HEK293 (cell line): ENCODE measurements around the gene ASCL5.

ENCODE experiments used
- ATF2 ChIP-seq: fragments of 450-650 bp; formaldehyde crosslinking; IDR thresholded peaks from 2 replicates; pipeline ENCODE4 v1.5.1; 2016; ENCODE audit warnings: missing biosample characterization, missing genetic modification characterization, low read depth
- GLIS1 ChIP-seq: fragments of 450-650 bp; formaldehyde crosslinking; IDR thresholded peaks from 2 replicates; pipeline ENCODE4 v1.5.1; 2016; ENCODE audit warnings: missing biosample characterization, missing genetic modification characterization
- GLIS2 ChIP-seq: fragments of 450-650 bp; formaldehyde crosslinking; IDR thresholded peaks from 2 replicates; pipeline ENCODE4 v1.5.1; 2016; ENCODE audit warnings: missing biosample characterization, missing genetic modification characterization
- HOXA7 ChIP-seq: sonication (generic); formaldehyde crosslinking; IDR thresholded peaks from 2 replicates; pipeline ENCODE4 v1.8.1; 2022; ENCODE audit warnings: missing genetic modification reagents, borderline replicate concordance
- PRDM2 ChIP-seq: fragments of 450-650 bp; formaldehyde crosslinking; IDR thresholded peaks from 2 replicates; pipeline ENCODE4 v1.5.1; 2016; ENCODE audit warnings: missing biosample characterization, missing genetic modification characterization, borderline replicate concordance
- RBAK ChIP-seq: fragments of 450-650 bp; formaldehyde crosslinking; IDR thresholded peaks from 2 replicates; pipeline ENCODE4 v1.5.1; 2016; ENCODE audit warnings: missing biosample characterization, missing genetic modification characterization
- SETDB1 ChIP-seq: IDR thresholded peaks from one replicate; pipeline ENCODE4 v1.6.1; 2017; ENCODE audit warnings: mild to moderate bottlenecking, low read length, moderate library complexity, mixed read lengths; ENCODE audit not compliant: insufficient read length
- TCF7L2 ChIP-seq: IDR thresholded peaks from 2 replicates; pipeline ENCODE4 v1.6.1; 2011; ENCODE audit warnings: low read depth, mild to moderate bottlenecking, inconsistent platforms, low read length, moderate library complexity, borderline replicate concordance
- ZNF157 ChIP-seq: fragments of 450-650 bp; formaldehyde crosslinking; IDR thresholded peaks from 2 replicates; pipeline ENCODE4 v1.5.1; 2016; ENCODE audit warnings: missing biosample characterization, missing genetic modification characterization
- ZNF169 ChIP-seq: fragments of 450-650 bp; formaldehyde crosslinking; IDR thresholded peaks from 2 replicates; pipeline ENCODE4 v1.5.1; 2016; ENCODE audit warnings: missing biosample characterization, missing genetic modification characterization
- ZNF214 ChIP-seq: fragments of 450-650 bp; formaldehyde crosslinking; IDR thresholded peaks from 2 replicates; pipeline ENCODE4 v1.5.1; 2017; ENCODE audit warnings: missing biosample characterization, mild to moderate bottlenecking, missing genetic modification characterization, borderline replicate concordance
- ZNF24 ChIP-seq: fragments of 450-650 bp; formaldehyde crosslinking; IDR thresholded peaks from 2 replicates; pipeline ENCODE4 v1.5.1; 2016; ENCODE audit warnings: missing biosample characterization, missing genetic modification characterization
- ZNF248 ChIP-seq: fragments of 450-650 bp; formaldehyde crosslinking; IDR thresholded peaks from 2 replicates; pipeline ENCODE4 v1.5.1; 2017; ENCODE audit warnings: missing biosample characterization, missing genetic modification characterization
- ZNF341 ChIP-seq: fragments of 450-650 bp; formaldehyde crosslinking; IDR thresholded peaks from 2 replicates; pipeline ENCODE4; 2016; ENCODE audit warnings: low read depth, missing biosample characterization, missing genetic modification characterization
- ZNF433 ChIP-seq: fragments of 450-650 bp; formaldehyde crosslinking; IDR thresholded peaks from 2 replicates; pipeline ENCODE4 v1.5.1; 2016; ENCODE audit warnings: missing biosample characterization, missing genetic modification characterization, low read depth
- ZNF629 ChIP-seq: fragments of 450-650 bp; formaldehyde crosslinking; IDR thresholded peaks from 2 replicates; pipeline ENCODE4 v1.5.1; 2017; ENCODE audit warnings: missing biosample characterization, missing genetic modification characterization
- ZNF658 ChIP-seq: fragments of 450-650 bp; formaldehyde crosslinking; IDR thresholded peaks from 2 replicates; pipeline ENCODE4; 2016; ENCODE audit warnings: missing biosample characterization, missing genetic modification characterization
- ZNF664 ChIP-seq: fragments of 450-650 bp; formaldehyde crosslinking; IDR thresholded peaks from 2 replicates; pipeline ENCODE4 v1.5.1; 2016; ENCODE audit warnings: missing biosample characterization, missing genetic modification characterization
- ZNF670 ChIP-seq: fragments of 450-650 bp; formaldehyde crosslinking; IDR thresholded peaks from 2 replicates; pipeline ENCODE4 v1.5.1; 2016; ENCODE audit warnings: missing biosample characterization, missing genetic modification characterization, low read depth
- ZNF768 ChIP-seq: fragments of 450-650 bp; formaldehyde crosslinking; IDR thresholded peaks from 2 replicates; pipeline ENCODE4 v1.5.1; 2018; ENCODE audit warnings: missing biosample characterization, mild to moderate bottlenecking, missing genetic modification characterization
- ZSCAN23 ChIP-seq: fragments of 450-650 bp; formaldehyde crosslinking; IDR thresholded peaks from 2 replicates; pipeline ENCODE4 v1.5.1; 2016; ENCODE audit warnings: missing biosample characterization, missing genetic modification characterization
- TF ChIP-seq, protein P1 (sequence below): fragments of 450-650 bp; formaldehyde crosslinking; IDR thresholded peaks from 2 replicates; pipeline ENCODE4 v1.5.1; 2016; ENCODE audit warnings: missing biosample characterization, missing genetic modification characterization
- TF ChIP-seq, protein P2 (sequence below): sonication (generic); formaldehyde crosslinking; IDR thresholded peaks from 2 replicates; pipeline ENCODE4 v1.8.1; 2022; ENCODE audit warnings: mild to moderate bottlenecking, moderate library complexity, missing genetic modification reagents
- TF ChIP-seq, protein P3 (sequence below): fragments of 450-650 bp; formaldehyde crosslinking; IDR thresholded peaks from 2 replicates; pipeline ENCODE4 v1.5.1; 2016; ENCODE audit warnings: missing biosample characterization, missing genetic modification characterization
- TF ChIP-seq, protein P4 (sequence below): fragments of 450-650 bp; formaldehyde crosslinking; IDR thresholded peaks from 2 replicates; pipeline ENCODE4 v1.5.1; 2017; ENCODE audit warnings: missing biosample characterization, missing genetic modification characterization

ASCL5 gene

GRCh38 chr1:201153474-201154388, 26.7 kb upstream of the ASCL5 start (continued):
- no peak for TF ChIP-seq SETDB1
- no peak for TF ChIP-seq GLIS1
- TF ChIP-seq HOXA7, result no peak
- TF ChIP-seq TCF7L2, result no peak
- TF ChIP-seq RBAK, result no peak
- no peak for TF ChIP-seq ZNF664 (tag by site-specific recombination)
- TF ChIP-seq, protein P1, sequence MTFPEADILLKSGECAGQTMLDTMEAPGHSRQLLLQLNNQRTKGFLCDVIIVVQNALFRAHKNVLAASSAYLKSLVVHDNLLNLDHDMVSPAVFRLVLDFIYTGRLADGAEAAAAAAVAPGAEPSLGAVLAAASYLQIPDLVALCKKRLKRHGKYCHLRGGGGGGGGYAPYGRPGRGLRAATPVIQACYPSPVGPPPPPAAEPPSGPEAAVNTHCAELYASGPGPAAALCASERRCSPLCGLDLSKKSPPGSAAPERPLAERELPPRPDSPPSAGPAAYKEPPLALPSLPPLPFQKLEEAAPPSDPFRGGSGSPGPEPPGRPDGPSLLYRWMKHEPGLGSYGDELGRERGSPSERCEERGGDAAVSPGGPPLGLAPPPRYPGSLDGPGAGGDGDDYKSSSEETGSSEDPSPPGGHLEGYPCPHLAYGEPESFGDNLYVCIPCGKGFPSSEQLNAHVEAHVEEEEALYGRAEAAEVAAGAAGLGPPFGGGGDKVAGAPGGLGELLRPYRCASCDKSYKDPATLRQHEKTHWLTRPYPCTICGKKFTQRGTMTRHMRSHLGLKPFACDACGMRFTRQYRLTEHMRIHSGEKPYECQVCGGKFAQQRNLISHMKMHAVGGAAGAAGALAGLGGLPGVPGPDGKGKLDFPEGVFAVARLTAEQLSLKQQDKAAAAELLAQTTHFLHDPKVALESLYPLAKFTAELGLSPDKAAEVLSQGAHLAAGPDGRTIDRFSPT, result 0 out of 2 replicates have a peak, but pooled peaks have one; percentile 25
- no peak for TF ChIP-seq ZNF248
- peak; percentile 68 for TF ChIP-seq ZNF341
- TF ChIP-seq, protein P2, sequence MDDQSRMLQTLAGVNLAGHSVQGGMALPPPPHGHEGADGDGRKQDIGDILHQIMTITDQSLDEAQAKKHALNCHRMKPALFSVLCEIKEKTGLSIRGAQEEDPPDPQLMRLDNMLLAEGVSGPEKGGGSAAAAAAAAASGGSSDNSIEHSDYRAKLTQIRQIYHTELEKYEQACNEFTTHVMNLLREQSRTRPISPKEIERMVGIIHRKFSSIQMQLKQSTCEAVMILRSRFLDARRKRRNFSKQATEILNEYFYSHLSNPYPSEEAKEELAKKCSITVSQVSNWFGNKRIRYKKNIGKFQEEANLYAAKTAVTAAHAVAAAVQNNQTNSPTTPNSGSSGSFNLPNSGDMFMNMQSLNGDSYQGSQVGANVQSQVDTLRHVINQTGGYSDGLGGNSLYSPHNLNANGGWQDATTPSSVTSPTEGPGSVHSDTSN, result 0 out of 2 replicates have a peak, but pooled peaks have one; percentile 24
- TF ChIP-seq, protein P3, sequence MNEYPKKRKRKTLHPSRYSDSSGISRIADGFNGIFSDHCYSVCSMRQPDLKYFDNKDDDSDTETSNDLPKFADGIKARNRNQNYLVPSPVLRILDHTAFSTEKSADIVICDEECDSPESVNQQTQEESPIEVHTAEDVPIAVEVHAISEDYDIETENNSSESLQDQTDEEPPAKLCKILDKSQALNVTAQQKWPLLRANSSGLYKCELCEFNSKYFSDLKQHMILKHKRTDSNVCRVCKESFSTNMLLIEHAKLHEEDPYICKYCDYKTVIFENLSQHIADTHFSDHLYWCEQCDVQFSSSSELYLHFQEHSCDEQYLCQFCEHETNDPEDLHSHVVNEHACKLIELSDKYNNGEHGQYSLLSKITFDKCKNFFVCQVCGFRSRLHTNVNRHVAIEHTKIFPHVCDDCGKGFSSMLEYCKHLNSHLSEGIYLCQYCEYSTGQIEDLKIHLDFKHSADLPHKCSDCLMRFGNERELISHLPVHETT (tag by site-specific recombination), result no peak
- peak; percentile 62 for TF ChIP-seq GLIS2 (tag by site-specific recombination)
- TF ChIP-seq, protein P4, sequence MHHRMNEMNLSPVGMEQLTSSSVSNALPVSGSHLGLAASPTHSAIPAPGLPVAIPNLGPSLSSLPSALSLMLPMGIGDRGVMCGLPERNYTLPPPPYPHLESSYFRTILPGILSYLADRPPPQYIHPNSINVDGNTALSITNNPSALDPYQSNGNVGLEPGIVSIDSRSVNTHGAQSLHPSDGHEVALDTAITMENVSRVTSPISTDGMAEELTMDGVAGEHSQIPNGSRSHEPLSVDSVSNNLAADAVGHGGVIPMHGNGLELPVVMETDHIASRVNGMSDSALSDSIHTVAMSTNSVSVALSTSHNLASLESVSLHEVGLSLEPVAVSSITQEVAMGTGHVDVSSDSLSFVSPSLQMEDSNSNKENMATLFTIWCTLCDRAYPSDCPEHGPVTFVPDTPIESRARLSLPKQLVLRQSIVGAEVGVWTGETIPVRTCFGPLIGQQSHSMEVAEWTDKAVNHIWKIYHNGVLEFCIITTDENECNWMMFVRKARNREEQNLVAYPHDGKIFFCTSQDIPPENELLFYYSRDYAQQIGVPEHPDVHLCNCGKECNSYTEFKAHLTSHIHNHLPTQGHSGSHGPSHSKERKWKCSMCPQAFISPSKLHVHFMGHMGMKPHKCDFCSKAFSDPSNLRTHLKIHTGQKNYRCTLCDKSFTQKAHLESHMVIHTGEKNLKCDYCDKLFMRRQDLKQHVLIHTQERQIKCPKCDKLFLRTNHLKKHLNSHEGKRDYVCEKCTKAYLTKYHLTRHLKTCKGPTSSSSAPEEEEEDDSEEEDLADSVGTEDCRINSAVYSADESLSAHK (tag by site-specific recombination), result no peak
- TF ChIP-seq ZSCAN23 (tag by site-specific recombination), result no peak
- TF ChIP-seq ZNF433, result no peak
- TF ChIP-seq ZNF768 (tag by site-specific recombination), result no peak
- no peak for TF ChIP-seq ZNF157
- no peak for TF ChIP-seq ZNF629 (tag by site-specific recombination)
- TF ChIP-seq ZNF169 (tag by site-specific recombination), result no peak
- no peak for TF ChIP-seq ZNF670
- no peak for TF ChIP-seq ZNF658 (tag by site-specific recombination)
- no peak for TF ChIP-seq PRDM2 (tag by site-specific recombination)
- no peak for TF ChIP-seq ZNF214
- TF ChIP-seq ATF2 (tag by site-specific recombination), result no peak
- no peak for TF ChIP-seq ZNF24 (tag by site-specific recombination)
